Measurements from ENCODE around the gene RPS10. TPM values are rescaled to one million over a fixed set of nuclear protein-coding genes. Genes with fewer than 3 reads are reported as not detected.

RPS10 gene
- total RNA-seq, 1 experiment from 2014 or later = 1,363 TPM

- intact Hi-C loops (cut with micrococcal nuclease; ENCODE audit: unreplicated experiment) (no loop called here), in situ Hi-C loops (cut with HindIII; ENCODE audit: low pct_unique_long_range_greater_than_20kb, low sequenced_read_pairs) (no loop called here)
- Histone ChIP-seq H3K9me3 (ENCODE audit: control insufficient read depth, insufficient read depth, low read depth, low read length) (peaks cover 3% of the 10 kb centered on the region; the same call in 1 of the 2 replicates), H3K4me1 (ENCODE audit: control insufficient read depth, insufficient read depth, low read length) (peaks cover 11% of the 10 kb centered on the region; the same call in 1 of the 2 replicates), H3K4me3 (ENCODE audit: low read depth in 2 of 2, low read length in 2 of 2) (no peak overlapping the region), H3K36me3 (ENCODE audit: control insufficient read depth, insufficient read depth, low read length) (no peaks in the 10 kb centered on the region), H3K27me3 (ENCODE audit: control insufficient read depth, insufficient read depth, low read length) (no peaks in the 10 kb centered on the region), H3K27ac (ENCODE audit: low read length) (no peak overlapping the region)
- DNase-seq (ENCODE audit: low read depth, low spot score) (no peak), ATAC-seq (no peak)
- TF ChIP-seq CTCF (IDR thresholded peaks at IDR 0.05) (no peak), REST (IDR thresholded peaks at IDR 0.05; ENCODE audit: insufficient read depth in 1 of 2, low read depth in 2 of 2, low read length in 1 of 2) (no peak), TCF7L2 (IDR thresholded peaks at IDR 0.05; ENCODE audit: low read depth, low read length) (no peak), POLR2AphosphoS5 (IDR thresholded peaks at IDR 0.05; ENCODE audit: low read depth, low read length) (no peak), SIN3A (IDR thresholded peaks at IDR 0.05; ENCODE audit: borderline replicate concordance, insufficient read depth, low read depth, low read length) (no peak)
- CTCF ChIA-PET = no interaction called here
- no TSS peak for BruUV-seq (replicated peaks)
- POLR2A ChIA-PET = no interaction called here
Measured at GRCh38 chr6:34393966-34394305, 31.9 kb downstream of the RPS10 start.

- H3K36me3 ChIP-seq (ENCODE audit: control insufficient read depth, insufficient read depth, low read length) = no peaks in the 10 kb centered on the region
- BruUV-seq (replicated peaks) = TSS peak; percentile 91
- ChIA-PET POLR2A (no interaction called here), CTCF (no interaction called here)
- peaks cover 15% of the 10 kb centered on the region; the same call in 1 of the 2 replicates for H3K4me1 ChIP-seq (ENCODE audit: control insufficient read depth, insufficient read depth, low read length)
- TF ChIP-seq POLR2AphosphoS5 (IDR thresholded peaks at IDR 0.05; ENCODE audit: low read depth, low read length) = no peak
- no peak for TF ChIP-seq REST (IDR thresholded peaks at IDR 0.05; ENCODE audit: insufficient read depth in 1 of 2, low read depth in 2 of 2, low read length in 1 of 2)
- no peak for TF ChIP-seq TCF7L2 (IDR thresholded peaks at IDR 0.05; ENCODE audit: low read depth, low read length)
- TF ChIP-seq CTCF (IDR thresholded peaks at IDR 0.05) = no peak
- TF ChIP-seq SIN3A (IDR thresholded peaks at IDR 0.05; ENCODE audit: borderline replicate concordance, insufficient read depth, low read depth, low read length) = no peak
- peak overlapping the region; percentile 80 to 81 for H3K4me3 ChIP-seq (ENCODE audit: low read depth in 2 of 2, low read length in 2 of 2)
- H3K9me3 ChIP-seq (ENCODE audit: control insufficient read depth, insufficient read depth, low read depth, low read length) = peaks cover 3% of the 10 kb centered on the region; the same call in 1 of the 2 replicates
- in situ Hi-C loops (cut with HindIII; ENCODE audit: low pct_unique_long_range_greater_than_20kb, low sequenced_read_pairs) = no loop called here
- peak overlapping the region; percentile 84 for H3K27ac ChIP-seq (ENCODE audit: low read length)
- H3K27me3 ChIP-seq (ENCODE audit: control insufficient read depth, insufficient read depth, low read length) = no peaks in the 10 kb centered on the region
- no peak for ATAC-seq
- intact Hi-C loops (cut with micrococcal nuclease; ENCODE audit: unreplicated experiment) = no loop called here
- DNase-seq (ENCODE audit: low read depth, low spot score) = no peak
Measured at GRCh38 chr6:34393191-34393965, 32.5 kb downstream of the RPS10 start.

Measured in Panc1 (cell line).